GM21367 (cell line): ENCODE measurements around the gene DNAJA2.
"Not testable (repeated sequence)": the region's sequence is repeated elsewhere in the genome, so short reads cannot be mapped to it uniquely, and the experiment has no call there.

Experiments
- ATAC-seq: cut with Tn5 transposase; IDR thresholded peaks from one replicate; pipeline ENCODE4 v1.9.1; 2021; ENCODE audit not compliant: unreplicated experiment

DNAJA2 gene

DNA sequence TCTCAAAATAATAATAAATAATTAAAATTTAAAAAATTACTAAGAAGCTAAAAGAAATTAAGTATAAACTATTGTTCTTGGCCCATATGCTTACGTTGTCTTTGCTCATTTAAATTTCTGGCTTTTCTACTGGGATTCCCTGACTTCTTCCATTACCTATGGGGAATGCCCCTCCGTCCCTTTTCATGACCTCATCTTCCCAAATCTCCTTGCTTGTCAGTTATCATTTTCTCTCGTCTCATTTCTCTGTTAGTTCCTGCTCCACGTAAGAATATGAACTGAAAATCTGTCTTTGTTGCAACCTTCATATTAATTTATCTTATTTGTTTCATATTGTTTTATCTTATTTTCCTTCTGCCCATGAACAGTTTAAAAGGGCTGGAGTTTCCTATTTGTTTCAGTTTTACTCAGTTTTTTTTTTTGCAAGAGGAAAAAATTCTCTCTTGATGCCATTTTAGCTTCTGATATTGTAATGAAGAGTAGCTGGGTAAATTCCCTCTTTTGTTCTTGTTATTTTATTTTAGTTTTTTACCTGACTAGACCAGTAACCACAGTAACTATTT is 2.5 kb upstream of the DNAJA2 start:
- ATAC-seq = no peak

DNA sequence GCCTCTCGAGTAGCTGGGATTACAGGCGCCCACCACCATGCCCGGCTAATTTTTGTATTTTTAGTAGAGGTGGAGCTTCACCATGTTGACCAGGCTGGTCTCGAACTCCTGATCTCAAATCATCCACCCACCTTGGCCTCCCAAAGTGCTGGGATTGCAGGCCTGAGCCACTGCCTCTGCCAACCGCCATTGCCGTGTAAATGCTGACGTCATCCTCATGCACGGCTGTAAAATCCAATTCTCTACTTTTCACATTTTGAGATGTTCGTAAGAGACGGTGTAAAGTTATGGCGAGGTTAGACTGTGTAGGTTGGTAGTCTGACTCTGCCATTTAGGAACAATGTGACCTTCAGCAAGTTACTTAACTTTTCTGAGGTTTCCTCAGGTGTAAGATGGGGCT is 1.7 kb upstream of the DNAJA2 start:
- ATAC-seq = no peak

DNA sequence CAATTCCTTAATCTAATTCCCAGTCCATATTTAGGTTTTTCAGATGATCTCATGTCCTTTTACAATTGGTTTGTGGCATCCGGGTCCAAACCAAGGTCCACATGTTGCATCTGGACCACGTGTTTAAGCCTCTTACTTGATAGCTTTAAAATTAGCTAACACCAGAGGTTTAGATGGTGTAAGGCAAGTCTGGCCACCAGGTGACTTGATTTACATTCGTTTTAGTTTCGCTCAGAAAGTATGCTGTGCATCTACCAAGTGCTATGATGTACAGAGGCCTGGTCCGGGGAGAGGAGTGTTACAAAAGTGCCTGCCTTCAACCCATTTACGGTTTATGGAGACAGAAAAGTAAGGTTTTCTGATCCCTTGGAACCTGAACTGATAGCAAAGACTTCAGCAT is 878 bp upstream of the DNAJA2 start:
- ATAC-seq = no peak

DNA sequence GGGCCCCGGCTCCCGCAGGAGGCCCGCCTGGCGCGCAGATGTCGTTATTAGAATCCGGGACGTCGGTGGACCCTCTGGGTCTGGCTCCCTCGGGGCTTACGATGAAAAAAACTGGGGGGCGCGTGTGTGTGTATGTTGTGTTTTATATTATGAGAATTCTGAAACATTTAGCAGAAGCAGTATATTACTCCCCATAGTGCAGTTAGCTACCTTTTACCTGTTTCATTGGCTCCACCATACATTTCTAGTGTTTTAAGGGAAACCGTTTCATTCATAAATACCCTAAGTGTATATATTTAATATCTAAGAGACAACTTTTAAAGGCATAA is 486 bp upstream of the DNAJA2 start:
- ATAC-seq = no peak

DNA sequence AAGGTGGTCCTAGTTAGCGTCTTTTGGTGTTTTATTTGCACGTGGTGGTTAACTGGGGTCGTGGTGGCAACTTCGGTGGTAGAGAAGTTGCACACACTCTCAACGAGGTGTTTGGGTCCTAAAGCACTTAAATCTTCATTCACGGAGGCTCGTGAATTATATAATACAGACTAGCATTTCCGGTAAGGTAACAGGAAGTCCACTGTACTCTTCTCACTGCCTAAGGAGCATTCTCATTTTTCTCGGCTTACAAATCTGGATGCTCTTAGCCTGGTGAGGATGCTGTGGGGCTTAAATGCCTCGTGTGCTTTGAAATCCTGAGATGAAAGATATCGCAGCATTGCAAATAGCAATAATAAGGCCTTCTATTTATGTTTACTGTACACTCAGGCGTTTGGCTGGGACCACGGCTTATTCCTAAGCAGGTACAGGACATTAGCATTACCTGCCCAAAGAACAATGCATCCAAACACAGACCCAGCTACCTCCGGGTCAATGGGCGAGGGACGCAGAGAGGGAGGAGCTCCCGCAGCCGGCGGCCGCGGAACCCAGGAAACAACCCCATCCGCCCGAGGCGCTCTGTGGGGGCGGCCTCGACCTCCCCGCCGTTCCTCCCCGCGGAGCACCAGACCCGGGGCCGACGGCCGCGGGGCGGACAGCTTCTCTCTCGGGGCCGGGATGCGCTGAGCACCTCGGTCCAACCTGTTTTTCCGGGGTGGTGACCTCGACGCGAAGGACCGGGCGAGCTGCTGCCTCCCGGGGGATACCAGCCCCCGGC is 856 bp downstream of the DNAJA2 start:
- ATAC-seq = peak; percentile 30

DNA sequence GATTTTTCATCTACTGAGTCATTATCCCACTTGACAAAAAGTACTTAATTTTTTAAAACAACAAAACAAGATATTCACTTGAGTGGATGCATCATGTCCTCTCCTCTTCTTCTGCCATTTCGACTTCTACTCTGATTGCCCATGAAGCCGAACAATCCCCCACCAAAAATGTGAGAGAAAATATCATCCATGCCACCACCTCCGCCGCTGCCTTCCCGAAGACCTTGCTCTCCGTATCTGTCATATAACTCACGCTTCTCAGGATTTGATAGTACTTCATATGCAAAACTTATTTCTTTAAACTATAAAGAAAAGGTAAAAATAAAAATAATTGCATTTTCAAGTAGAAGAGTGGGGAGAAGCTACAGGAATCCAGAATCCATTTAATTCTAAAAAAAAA is 2.2 kb downstream of the DNAJA2 start:
- ATAC-seq = no peak

DNA sequence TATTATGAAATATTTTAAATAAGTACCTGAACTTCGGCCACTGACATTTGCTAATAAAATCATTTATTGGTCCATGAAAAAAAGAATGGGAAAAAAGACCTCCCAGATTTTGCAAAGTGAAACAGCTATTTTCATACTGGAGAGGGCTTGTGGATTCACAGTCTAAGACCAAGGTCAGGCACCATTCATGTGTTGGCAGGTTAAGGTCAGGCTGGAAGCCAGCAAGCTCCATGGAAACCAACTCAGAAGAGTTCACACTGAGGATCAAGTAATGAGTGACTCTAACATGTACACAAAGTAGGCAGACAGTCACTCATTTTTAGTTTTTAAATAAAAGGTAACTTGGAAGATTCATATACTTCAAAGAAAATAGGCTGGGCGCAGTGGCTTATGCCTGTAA is 3.4 kb downstream of the DNAJA2 start:
- no peak for ATAC-seq

DNA sequence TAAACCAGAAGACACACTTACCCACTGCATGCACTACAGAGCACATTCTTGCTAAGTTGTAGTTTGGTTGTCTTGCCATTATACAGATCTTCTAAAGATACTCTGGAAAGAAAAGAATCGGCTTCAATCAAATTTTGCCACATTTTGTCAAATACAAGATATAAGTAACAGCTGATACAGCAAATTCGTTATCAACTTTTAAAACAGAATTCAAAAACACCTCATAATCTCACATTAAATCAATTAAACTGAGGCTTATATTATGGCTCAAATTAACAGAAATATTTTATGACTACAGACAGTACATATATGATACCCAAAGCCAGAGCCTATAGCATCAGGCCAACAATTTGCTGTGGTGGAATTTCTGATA is 5.4 kb downstream of the DNAJA2 start:
- ATAC-seq = no peak

DNA sequence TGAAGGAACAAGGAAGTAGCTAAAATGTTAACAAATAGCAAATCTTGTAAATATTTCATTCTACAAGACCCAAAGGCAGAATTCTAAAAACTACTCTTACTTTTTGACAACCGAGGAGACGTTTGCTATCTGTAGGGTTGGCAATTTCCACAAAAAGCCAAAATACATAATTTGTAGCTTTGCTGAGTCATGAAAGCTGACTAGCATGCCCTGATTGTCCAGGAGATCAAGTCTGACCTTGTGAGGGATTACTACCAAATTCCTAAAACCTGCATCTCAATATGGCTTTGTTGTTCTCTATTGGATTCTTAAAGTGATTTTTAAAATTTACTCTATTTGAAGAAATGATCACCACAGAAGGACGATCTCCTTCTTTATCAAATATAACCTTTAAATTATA is 10.8 kb downstream of the DNAJA2 start:
- no peak for ATAC-seq

DNA sequence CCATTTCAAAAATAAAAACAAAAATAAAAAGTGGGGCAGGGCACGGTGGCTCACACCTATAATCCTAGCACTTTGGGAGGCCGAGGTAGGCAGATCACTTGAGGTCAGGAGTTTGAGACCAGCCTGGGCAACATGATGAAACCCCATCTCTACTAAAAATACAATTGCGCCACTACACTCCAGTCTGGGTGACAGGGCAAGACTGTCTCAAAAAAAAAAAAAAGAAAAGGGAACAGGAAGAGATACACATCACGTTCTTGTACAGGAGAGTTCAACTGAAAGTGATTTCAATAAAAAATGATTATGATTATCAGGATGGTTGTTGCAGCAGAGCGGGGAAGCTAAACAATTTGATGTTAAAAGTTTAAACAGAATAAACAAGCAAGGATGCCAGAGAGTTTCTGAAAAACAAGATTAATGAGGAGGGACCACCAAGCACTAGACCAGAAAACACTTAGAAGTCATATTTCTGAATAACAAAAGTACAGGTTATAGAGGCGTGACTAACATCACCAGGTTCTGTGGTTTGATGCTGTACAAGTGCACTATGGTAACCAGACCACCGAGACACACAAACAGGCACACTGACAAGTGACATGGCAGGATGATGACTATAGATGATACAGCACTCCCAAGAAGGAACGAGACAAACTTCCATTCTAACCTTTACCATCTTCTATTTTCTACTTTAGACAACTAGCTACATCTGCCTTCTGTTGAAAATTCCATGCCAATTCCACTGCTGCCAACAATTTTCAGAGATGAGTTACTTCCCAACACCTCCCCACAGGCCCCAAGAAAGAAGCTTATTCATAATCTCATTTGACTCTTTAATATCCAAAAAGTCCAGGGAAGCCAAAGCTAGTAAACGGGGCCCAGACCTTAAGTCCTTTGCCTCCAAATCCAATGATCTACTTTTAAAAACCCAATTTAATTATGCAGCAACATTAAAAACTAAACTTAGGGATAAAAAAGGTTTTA is 11.8 kb downstream of the DNAJA2 start:
- ATAC-seq = no peak

DNA sequence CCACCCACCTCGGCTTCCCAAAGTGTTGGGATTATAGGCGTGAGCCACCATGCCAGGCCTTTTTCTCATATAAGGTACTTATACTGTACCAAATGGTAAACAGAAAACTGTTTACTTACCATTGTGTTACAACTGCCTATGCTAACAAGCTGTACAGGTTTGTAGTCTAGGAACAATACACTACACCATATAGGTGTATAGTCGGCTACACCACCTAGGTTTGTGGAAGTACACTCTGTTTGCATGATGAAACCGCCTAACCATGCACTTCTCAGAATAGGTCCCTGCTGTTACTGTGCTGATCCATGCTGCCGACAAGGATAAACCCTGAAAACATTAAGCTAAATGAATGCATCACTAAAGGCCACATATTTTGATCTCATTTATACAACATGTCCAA is 18.9 kb downstream of the DNAJA2 start:
- no peak for ATAC-seq

DNA sequence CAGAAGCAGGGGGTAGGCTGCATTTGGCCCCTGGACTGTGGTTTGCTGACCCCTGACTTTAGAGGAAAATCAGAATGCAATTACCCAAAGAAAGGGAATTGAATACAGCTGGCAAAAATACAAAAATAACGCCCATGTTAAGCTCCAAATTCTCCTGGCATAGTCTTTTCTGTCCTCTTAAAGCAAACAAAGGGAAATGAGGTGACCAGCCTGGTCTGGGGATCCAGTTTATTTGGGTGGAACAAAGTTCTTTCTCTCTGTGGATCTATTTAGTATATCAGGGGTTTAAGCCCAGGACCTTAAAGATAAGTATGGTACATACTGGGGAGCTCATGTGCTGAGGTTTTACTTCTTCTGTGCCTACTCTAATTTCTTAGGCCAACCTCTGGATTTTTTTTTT is 23.5 kb downstream of the DNAJA2 start:
- no peak for ATAC-seq

DNA sequence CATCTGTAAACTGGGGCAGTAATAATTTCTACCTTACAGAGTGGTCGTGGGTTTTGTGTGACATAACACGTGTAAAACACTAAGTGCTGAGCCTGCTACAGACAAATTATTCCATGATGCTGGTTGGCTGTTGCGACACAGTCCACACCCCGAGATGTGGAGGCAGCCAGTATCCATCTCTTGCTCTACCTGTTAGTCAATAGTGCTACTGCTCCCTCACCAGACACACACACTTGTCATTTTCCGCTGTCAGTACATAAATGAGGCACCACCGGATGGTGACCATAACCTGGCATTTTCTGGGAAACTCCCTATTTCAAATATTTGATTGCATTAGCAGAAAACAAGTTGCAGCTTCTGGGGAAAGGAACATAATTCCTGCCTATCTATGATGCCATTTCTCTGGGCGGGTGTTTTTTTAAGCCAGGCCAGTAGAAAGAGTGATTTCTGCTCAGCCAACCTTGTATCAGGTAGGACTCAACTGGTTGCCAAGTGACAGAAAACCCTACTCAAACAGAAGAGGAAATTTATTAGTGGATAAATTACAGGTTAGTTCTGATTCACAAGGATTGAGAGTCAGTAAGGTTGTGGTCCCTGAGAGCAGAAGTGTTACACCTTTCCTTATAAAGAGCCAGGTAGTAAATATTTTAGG is 24.1 kb downstream of the DNAJA2 start:
- no peak for ATAC-seq

DNA sequence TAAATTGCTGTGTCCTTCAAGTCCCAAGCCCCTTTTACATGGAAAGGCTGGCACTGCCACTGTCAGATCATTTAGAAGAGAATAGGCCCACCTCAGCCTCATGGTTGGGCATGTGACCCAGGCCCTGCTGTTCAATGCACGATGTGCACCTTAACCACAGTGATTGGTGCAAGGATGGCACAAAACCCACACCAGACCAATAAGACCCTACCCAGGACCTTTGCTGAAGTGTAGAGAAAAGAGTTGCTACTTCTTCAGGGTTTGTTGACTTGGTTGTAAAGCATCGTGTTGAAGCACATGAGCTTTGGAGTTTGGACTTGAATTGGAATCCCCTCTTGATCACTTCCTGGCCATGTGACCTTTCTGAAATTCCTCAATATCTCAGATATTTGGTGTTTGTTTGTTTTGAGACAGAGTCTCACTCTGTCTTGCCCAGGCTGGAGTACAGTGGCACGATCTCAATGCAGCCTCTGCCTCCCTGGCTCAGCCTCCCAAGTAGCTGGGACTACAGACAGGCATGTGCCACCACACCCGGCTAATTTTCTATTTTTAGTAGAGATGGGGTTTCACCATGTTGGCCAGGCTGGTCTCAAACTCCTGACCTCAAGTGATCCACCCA is 24.8 kb downstream of the DNAJA2 start:
- no peak for ATAC-seq

DNA sequence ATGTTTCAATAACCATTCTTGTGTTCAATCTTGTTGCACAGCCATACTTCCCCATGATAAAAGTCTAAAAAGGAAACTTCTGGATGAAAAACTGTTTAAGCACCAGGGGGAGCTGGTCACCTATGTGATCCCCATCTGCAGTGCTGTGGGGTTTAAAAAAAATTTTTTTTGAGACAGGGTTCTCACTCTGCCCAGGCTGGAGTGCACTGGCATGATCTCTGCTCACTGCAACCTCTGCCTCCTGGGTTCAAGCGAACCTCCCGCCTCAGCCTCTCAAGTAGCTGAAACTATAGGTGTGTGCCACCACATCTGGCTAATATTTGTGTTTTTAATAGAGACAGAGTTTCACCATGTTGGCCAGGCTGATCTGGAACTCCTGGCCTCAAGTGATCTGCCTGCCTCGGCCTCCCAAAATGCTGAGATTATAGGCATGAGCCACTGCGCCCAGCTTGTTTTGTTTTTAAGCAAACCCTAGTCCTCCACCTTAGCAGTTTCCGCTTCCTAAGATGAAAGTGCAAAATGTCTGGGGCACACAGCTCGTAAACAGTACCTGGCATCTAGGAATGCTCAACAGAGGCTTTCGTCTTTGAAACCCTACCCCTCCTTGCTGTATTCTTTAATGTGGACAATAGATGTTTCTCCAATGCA is 25.4 kb downstream of the DNAJA2 start:
- peak; percentile 61 for ATAC-seq

DNA sequence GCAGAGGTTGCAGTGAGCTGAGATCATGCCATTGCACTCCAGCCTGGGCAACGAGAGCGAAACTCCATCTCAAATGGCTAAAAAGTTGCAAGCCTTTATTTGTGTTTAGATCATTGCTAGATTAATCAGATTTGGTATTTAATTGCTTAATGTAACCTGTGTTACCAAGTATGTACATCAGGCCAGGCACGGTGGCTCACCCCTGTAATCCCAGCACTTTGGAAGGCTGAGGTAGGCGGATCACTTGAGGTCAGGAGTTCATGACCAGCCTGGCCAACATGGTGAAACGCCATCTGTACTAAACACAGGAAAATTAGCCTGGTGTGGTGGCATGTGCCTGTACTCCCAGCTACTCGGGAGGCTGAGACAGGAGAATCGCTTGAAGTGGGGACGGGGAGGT is 28.8 kb downstream of the DNAJA2 start:
- ATAC-seq = not testable (repeated sequence)

DNA sequence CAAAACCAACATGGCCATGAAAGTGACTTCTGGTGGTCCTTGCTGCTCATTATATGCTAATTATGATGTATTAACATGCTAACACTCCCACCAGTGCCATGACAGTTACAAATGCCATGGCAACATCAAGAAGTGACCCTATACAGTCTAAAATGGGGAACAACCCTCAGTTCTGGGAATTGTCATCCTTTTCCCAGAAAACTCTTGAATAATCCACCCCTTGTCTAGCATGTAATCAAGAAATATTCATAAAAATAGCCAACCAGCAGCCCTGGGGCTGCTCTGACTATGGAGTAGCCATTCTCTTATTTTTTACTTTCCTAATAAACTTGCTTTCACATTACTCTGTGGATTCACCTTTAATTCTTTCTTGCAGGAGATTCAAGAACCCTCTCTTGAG is 35.9 kb downstream of the DNAJA2 start:
- no peak for ATAC-seq

DNA sequence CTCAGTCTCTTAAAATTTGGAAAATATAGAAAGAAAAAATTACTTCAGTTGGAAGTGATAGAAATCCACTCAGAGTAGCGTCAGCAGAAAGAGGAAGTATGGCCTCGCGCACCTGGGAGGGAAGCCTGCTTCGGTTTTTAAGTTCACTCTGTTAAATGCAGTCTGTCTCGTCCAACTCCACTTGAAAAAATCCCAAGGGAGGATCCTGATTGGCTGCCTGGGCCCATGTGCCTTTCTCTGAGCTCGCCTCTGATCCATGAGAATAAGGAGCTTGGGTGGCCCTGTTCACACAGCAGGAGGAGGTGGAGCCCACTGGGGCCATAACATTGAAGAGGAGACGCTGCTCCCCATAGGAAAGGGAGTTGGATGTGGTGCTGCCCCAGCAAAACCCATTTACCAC is 40.7 kb downstream of the DNAJA2 start:
- ATAC-seq = no peak

DNA sequence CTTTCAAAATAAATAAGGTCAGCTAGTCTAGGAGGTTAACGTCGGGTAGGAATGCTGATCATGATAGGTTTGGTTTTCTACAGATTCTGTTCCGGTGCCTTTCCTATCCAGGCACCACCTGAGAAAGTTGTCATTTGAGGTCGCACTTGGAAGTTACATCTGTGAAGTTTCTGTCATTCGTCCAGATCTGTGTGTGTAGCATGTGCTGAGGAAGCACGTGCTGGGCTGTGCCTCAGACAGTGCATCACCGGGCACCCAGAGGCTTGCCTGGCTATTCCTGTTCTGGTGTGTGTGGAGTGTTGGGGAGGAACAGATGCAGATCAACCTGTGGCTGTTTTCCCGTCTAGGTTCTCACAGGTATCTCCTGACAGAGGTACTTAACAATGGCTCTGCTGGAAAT is 42.6 kb downstream of the DNAJA2 start:
- no peak for ATAC-seq
